Dendritic cell treated with granulocyte-macrophage colony-stimulating factor and Interleukin-4, amounts not matched to agents 40 ng/mL and 50 ng/mL, for 4 days (primary cell): ENCODE results near the gene MEG3.

ENCODE experiments used
- H3K27ac Mint-ChIP-seq: one replicate; pipeline ENCODE4 v1.8.0; 2022; ENCODE audit warnings: mild to moderate bottlenecking, mixed read lengths
- H3K27me3 Mint-ChIP-seq: one replicate; pipeline ENCODE4 v1.8.0; 2022; ENCODE audit warnings: mild to moderate bottlenecking, mixed read lengths
- H3K36me3 Mint-ChIP-seq: one replicate; pipeline ENCODE4 v1.8.0; 2022; ENCODE audit warnings: low read depth, mixed read lengths
- H3K4me1 Mint-ChIP-seq: one replicate; pipeline ENCODE4 v1.8.0; 2022; ENCODE audit warnings: low read depth, mixed read lengths
- H3K4me3 Mint-ChIP-seq: one replicate; pipeline ENCODE4 v1.8.0; 2022; ENCODE audit warnings: mild to moderate bottlenecking, moderate library complexity, mixed read lengths
- H3K9me3 Mint-ChIP-seq: one replicate; pipeline ENCODE4 v1.8.0; 2022; ENCODE audit warnings: mixed read lengths
- intact Hi-C: fragments of 100-400 bp; cut with micrococcal nuclease; formaldehyde crosslinking; loops from one replicate; pipeline ENCODE4 v1.15.0; 2022

Gene MEG3

DNA sequence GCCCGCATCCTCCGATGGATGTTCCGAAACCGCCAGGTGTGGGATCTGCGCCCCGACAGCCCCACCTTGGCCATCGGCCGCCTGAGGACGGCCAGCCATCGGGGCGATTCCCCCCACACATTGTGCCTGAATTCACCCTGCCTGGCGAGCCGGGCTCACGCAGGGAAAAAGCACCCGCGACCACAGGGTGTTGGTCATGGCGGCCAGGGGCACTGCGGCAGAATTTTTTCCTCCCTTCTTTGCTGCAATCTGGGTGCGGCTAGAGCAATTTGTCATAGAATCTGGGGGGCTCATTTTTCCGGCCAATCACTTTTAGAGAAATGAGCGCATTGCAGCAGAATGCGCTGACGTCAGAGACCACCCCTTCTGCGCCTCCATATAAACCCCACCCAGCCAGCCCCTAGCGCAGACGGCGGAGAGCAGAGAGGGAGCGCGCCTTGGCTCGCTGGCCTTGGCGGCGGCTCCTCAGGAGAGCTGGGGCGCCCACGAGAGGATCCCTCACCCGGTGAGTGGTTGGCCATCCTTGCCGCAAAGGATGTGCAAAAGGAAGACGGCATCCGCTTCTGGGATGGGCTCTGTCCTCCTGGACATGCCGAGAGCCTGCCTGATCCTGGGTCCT is at the start of gene MEG3:
Gene MEG3 (plus strand): TSS at position 406 of the 619 bp plus-strand sequence.
- intact Hi-C loops = no loop called here
- Mint-ChIP-seq H3K4me3 (no peak within 1 kb of the TSS), H3K27me3 (peaks cover 53% of the 10 kb centered on the region)

DNA sequence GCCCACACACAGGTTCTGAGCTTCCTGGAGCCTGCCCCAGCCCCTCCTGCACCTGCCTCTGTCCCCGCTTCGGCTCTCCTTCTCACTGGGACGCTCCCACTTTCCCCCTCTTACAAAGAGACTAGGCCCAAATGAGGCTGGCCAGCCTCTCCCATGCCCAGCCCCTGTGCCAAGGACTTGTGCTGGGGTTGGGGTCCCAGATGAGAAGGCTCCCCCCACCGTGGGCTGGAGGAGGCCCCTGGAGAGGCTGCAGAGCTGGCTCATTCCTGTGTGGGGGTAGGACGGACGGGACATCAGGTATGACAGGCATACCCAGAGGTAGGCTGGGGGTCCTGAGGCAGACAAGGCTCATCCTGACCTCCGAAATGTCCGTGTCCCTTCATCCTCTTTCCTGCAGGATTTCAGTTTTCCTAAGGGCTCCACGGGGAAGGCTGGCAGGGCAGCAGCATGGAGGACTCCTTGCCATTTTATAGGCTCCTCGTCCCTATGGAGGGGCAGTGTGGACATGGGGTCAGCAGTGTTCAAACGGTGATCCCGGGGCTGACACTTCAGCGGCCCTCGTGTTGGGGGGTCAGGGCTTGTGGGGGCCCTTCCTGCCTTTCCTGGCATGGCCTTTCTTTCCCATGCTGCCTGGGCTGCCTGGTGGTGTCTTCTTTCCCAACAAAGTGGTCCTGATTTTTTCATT is 49.1 kb upstream of the MEG3 start:
- intact Hi-C loops = no loop called here
- H3K4me3 Mint-ChIP-seq = no peak overlapping the region

More for the DNA sequence above, at the start of gene MEG3:
- Mint-ChIP-seq H3K27ac (no peak within 1 kb of the TSS), H3K4me1 (peaks cover 5% of the 10 kb centered on the region), H3K9me3 (peaks cover 10% of the 10 kb centered on the region), H3K36me3 (no peaks in the 10 kb centered on the region)

GRCh38 chr14:100777366-100777817 is 48.5 kb upstream of the MEG3 start:
- no peaks in the 10 kb centered on the region for H3K27me3 Mint-ChIP-seq
- no peaks in the 10 kb centered on the region for H3K36me3 Mint-ChIP-seq
- H3K27ac Mint-ChIP-seq = no peak overlapping the region
- H3K4me3 Mint-ChIP-seq = no peak overlapping the region
- H3K4me1 Mint-ChIP-seq = no peaks in the 10 kb centered on the region
- intact Hi-C loops = no loop called here
- no peaks in the 10 kb centered on the region for H3K9me3 Mint-ChIP-seq

More for the DNA sequence above, 49.1 kb upstream of the MEG3 start:
- no peaks in the 10 kb centered on the region for H3K9me3 Mint-ChIP-seq
- H3K4me1 Mint-ChIP-seq = no peaks in the 10 kb centered on the region
- no peak overlapping the region for H3K27ac Mint-ChIP-seq
- H3K36me3 Mint-ChIP-seq = no peaks in the 10 kb centered on the region
- no peaks in the 10 kb centered on the region for H3K27me3 Mint-ChIP-seq

DNA sequence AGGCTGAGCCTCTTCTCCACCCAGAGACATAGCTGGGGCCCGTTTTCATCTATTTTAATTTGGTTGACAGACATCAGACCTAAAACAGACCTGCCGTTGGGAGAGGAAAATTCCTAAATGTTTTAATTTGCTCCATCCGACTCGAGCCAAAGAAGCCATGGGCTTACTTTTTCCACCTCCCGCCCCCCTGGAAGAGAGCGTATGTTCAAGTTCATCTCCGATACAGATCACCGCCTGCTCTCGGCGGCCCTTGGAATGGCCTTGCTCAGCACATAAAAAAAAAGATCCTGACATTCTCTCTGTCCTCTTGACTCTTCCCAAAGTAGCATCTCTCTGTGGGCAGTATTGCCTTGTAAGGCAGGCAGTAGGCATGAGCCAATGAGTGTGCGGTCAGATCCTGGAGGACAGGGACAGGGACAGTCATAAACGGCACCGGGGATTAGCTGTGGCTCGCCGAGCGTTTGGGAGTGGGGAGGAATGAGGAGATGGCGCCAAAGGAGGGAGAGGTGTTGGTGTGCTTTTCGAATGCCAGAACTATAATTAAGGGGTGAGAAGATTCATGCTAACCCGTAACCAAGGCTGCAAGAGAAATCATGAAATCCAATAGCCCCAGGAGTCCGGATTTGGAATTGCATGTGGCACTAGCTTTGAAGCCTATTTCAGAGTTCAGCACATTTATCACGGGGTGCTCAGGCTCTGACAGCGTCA is 47.9 kb upstream of the MEG3 start:
- H3K27me3 Mint-ChIP-seq = no peaks in the 10 kb centered on the region
- no peak overlapping the region for H3K4me3 Mint-ChIP-seq
- no peaks in the 10 kb centered on the region for H3K4me1 Mint-ChIP-seq
- intact Hi-C loops = no loop called here
- no peaks in the 10 kb centered on the region for H3K36me3 Mint-ChIP-seq
- H3K9me3 Mint-ChIP-seq = no peaks in the 10 kb centered on the region
- H3K27ac Mint-ChIP-seq = no peak overlapping the region

- Mint-ChIP-seq H3K36me3 (no peaks in the 10 kb centered on the region), H3K4me1 (no peaks in the 10 kb centered on the region), H3K27ac (no peak overlapping the region), H3K27me3 (no peaks in the 10 kb centered on the region), H3K9me3 (no peaks in the 10 kb centered on the region), H3K4me3 (no peak overlapping the region)
- intact Hi-C loops = no loop called here
Observed at GRCh38 chr14:100778526-100778882, 47.4 kb upstream of the MEG3 start.

GRCh38 chr14:100778951-100779690 is 46.8 kb upstream of the MEG3 start:
- no peaks in the 10 kb centered on the region for H3K27me3 Mint-ChIP-seq
- H3K9me3 Mint-ChIP-seq = no peaks in the 10 kb centered on the region
- H3K4me3 Mint-ChIP-seq = no peak overlapping the region
- H3K4me1 Mint-ChIP-seq = no peaks in the 10 kb centered on the region
- intact Hi-C loops = no loop called here
- no peak overlapping the region for H3K27ac Mint-ChIP-seq
- no peaks in the 10 kb centered on the region for H3K36me3 Mint-ChIP-seq

- Mint-ChIP-seq H3K4me1 (no peaks in the 10 kb centered on the region), H3K9me3 (no peaks in the 10 kb centered on the region), H3K27ac (no peak overlapping the region), H3K27me3 (no peaks in the 10 kb centered on the region), H3K4me3 (no peak overlapping the region), H3K36me3 (no peaks in the 10 kb centered on the region)
- intact Hi-C loops = no loop called here
Observed at GRCh38 chr14:100779691-100780080, 46.2 kb upstream of the MEG3 start.

GRCh38 chr14:100780246-100780645 is 45.7 kb upstream of the MEG3 start:
- Mint-ChIP-seq H3K4me1 (no peaks in the 10 kb centered on the region), H3K27ac (no peak overlapping the region), H3K36me3 (no peaks in the 10 kb centered on the region), H3K9me3 (no peaks in the 10 kb centered on the region), H3K4me3 (no peak overlapping the region), H3K27me3 (no peaks in the 10 kb centered on the region)
- intact Hi-C loops = no loop called here

- Mint-ChIP-seq H3K36me3 (no peaks in the 10 kb centered on the region), H3K9me3 (no peaks in the 10 kb centered on the region), H3K27ac (no peak overlapping the region), H3K4me1 (no peaks in the 10 kb centered on the region), H3K4me3 (no peak overlapping the region), H3K27me3 (no peaks in the 10 kb centered on the region)
- intact Hi-C loops = no loop called here
Observed at GRCh38 chr14:100780646-100781355, 45.1 kb upstream of the MEG3 start.

- Mint-ChIP-seq H3K36me3 (no peaks in the 10 kb centered on the region), H3K4me1 (no peaks in the 10 kb centered on the region), H3K27me3 (no peaks in the 10 kb centered on the region)
Observed at GRCh38 chr14:100781952-100782351, 44.0 kb upstream of the MEG3 start.

GRCh38 chr14:100782516-100783320 is 43.2 kb upstream of the MEG3 start:
- Mint-ChIP-seq H3K36me3 (no peaks in the 10 kb centered on the region), H3K27me3 (no peaks in the 10 kb centered on the region)

More at GRCh38 chr14:100781952-100782351, 44.0 kb upstream of the MEG3 start:
- H3K27ac Mint-ChIP-seq = no peak overlapping the region
- no peaks in the 10 kb centered on the region for H3K9me3 Mint-ChIP-seq
- intact Hi-C loops = no loop called here
- H3K4me3 Mint-ChIP-seq = no peak overlapping the region

GRCh38 chr14:100783630-100784370 is 42.1 kb upstream of the MEG3 start:
- H3K27ac Mint-ChIP-seq = no peak overlapping the region
- no peaks in the 10 kb centered on the region for H3K27me3 Mint-ChIP-seq
- H3K4me3 Mint-ChIP-seq = no peak overlapping the region
- intact Hi-C loops = no loop called here
- no peaks in the 10 kb centered on the region for H3K9me3 Mint-ChIP-seq
- H3K4me1 Mint-ChIP-seq = no peaks in the 10 kb centered on the region
- no peaks in the 10 kb centered on the region for H3K36me3 Mint-ChIP-seq

More at GRCh38 chr14:100782516-100783320, 43.2 kb upstream of the MEG3 start:
- Mint-ChIP-seq H3K4me1 (no peaks in the 10 kb centered on the region), H3K27ac (no peak overlapping the region), H3K9me3 (no peaks in the 10 kb centered on the region), H3K4me3 (no peak overlapping the region)
- intact Hi-C loops = no loop called here
